ENCODE measurements around the gene THSD4.

- no peak for TF ChIP-seq ZNF274 (IDR thresholded peaks at IDR 0.05; ENCODE audit: low read depth, low read length)
- no peak for TF ChIP-seq SUZ12 (IDR thresholded peaks at IDR 0.05; ENCODE audit: extremely low read depth, insufficient read depth, insufficient read length)
Observed at GRCh38 chr15:71708741-71709140, 593.5 kb downstream of the THSD4 start.

All from NT2/D1 (cell line).